HepG2 (cell line): ENCODE results near the gene RAP1A. TPM values are rescaled to one million over a fixed set of nuclear protein-coding genes. Genes with fewer than 3 reads are reported as not detected.

Source experiments
- ARNT ChIP-seq: fragments of 450-650 bp; IDR thresholded peaks from 2 replicates; pipeline ENCODE4 v1.6.1; 2017
- ARNT2 ChIP-seq: sonication (generic); formaldehyde crosslinking; IDR thresholded peaks from 2 replicates; pipeline ENCODE4 v1.8.0; 2022; ENCODE audit warnings: mild to moderate bottlenecking, low read depth, missing genetic modification reagents, moderate library complexity
- KLF11 ChIP-seq: IDR thresholded peaks from 2 replicates; pipeline ENCODE4 v1.6.1; 2016; ENCODE audit warnings: missing compliant biosample characterization
- MAX ChIP-seq: IDR thresholded peaks from 2 replicates; pipeline ENCODE4 v1.6.1; 2012; ENCODE audit warnings: inconsistent platforms
- NR2F6 ChIP-seq, 2 experiments: IDR thresholded peaks; 2 replicates each; pipeline ENCODE4 v1.6.1; 2016; ENCODE audit warnings: antibody characterized with exemption in 1 of 2, mild to moderate bottlenecking in 1 of 2
- PPARG ChIP-seq: conservative IDR thresholded peaks from 2 replicates; pipeline ENCODE4 v1.6.1; 2016; ENCODE audit warnings: missing biosample characterization, missing genetic modification reagents
- TMF1 ChIP-seq: sonication (generic); formaldehyde crosslinking; IDR thresholded peaks from 2 replicates; pipeline ENCODE4 v1.8.1; 2022; ENCODE audit warnings: low read depth, missing genetic modification reagents
- ZFY ChIP-seq: sonication (generic); formaldehyde crosslinking; IDR thresholded peaks from 2 replicates; pipeline ENCODE4 v1.4.0; 2020; ENCODE audit warnings: missing genetic modification reagents
- ZHX2 ChIP-seq, 2 experiments: sonication (generic) in 1 of 2; formaldehyde crosslinking in 1 of 2; IDR thresholded peaks; 2 replicates each; pipeline versions ENCODE4 v1.6.1 to v1.9.0; 2014 to 2022; ENCODE audit warnings: antibody characterized with exemption in 1 of 2, borderline replicate concordance in 1 of 2, inconsistent platforms in 1 of 2, low read depth in 1 of 2, missing genetic modification reagents in 1 of 2
- ZNF121 ChIP-seq: sonication (generic); formaldehyde crosslinking; IDR thresholded peaks from 2 replicates; pipeline ENCODE4 v1.5.0; 2020; ENCODE audit warnings: mild to moderate bottlenecking, missing genetic modification reagents
- ZNF441 ChIP-seq: sonication (generic); formaldehyde crosslinking; IDR thresholded peaks from 2 replicates; pipeline ENCODE4 v1.7.0; 2021; ENCODE audit warnings: missing genetic modification reagents, borderline replicate concordance
- ZNF563 ChIP-seq: sonication (generic); formaldehyde crosslinking; IDR thresholded peaks from 2 replicates; pipeline ENCODE4 v1.8.0; 2022; ENCODE audit warnings: mild to moderate bottlenecking, moderate library complexity, missing genetic modification reagents
- ZNF607 ChIP-seq: sonication (generic); formaldehyde crosslinking; IDR thresholded peaks from 2 replicates; pipeline ENCODE4 v1.5.1; 2020; ENCODE audit warnings: missing genetic modification reagents, mild to moderate bottlenecking, borderline replicate concordance
- ZNF644 ChIP-seq: IDR thresholded peaks from 2 replicates; pipeline ENCODE4 v1.6.1; 2016; ENCODE audit warnings: low read depth
- ZNF775 ChIP-seq: sonication (generic); formaldehyde crosslinking; IDR thresholded peaks from 2 replicates; pipeline ENCODE4 v1.4.0; 2020; ENCODE audit warnings: missing genetic modification reagents, mild to moderate bottlenecking, moderate library complexity, borderline replicate concordance
- ZNF891 ChIP-seq: sonication (generic); formaldehyde crosslinking; IDR thresholded peaks from 2 replicates; pipeline ENCODE4 v1.5.0; 2020; ENCODE audit warnings: mild to moderate bottlenecking, missing genetic modification reagents
- ZSCAN20 ChIP-seq: sonication (generic); formaldehyde crosslinking; IDR thresholded peaks from 2 replicates; pipeline ENCODE4 v1.4.0; 2020; ENCODE audit warnings: missing genetic modification reagents, mild to moderate bottlenecking, borderline replicate concordance
- polyA plus RNA-seq, 8 experiments: library from polyadenylated mRNA; depleted of rRNA in 3 of 8; stranded (reverse) in 7 of 8; unstranded in 1 of 8; fragments of >200 nt; fragmentation: Illumina TruSeq in 4 of 8; extraction: Trizol in 4 of 8; gene quantifications; 2 replicates each; pipeline versions ENCODE4 v1.2.1 to v1.2.3, GENCODE V29; 2011 to 2016; ENCODE audit warnings: low read depth in 4 of 8, missing spikeins in 1 of 8, mixed read lengths in 1 of 8; ENCODE audit not compliant: insufficient read depth in 1 of 8
- total RNA-seq, 5 experiments: library from RNA; depleted of rRNA; stranded (reverse); fragments of >200 nt; fragmentation: Illumina TruSeq; extraction: Trizol; gene quantifications; 2 replicates each; pipeline ENCODE4 v1.2.3, GENCODE V29; 2016; ENCODE audit warnings: low read depth in 1 of 5
- TF ChIP-seq, protein P1 (sequence below): sonication (generic); formaldehyde crosslinking; IDR thresholded peaks from 2 replicates; pipeline ENCODE4 v1.5.0; 2020; ENCODE audit warnings: mild to moderate bottlenecking, missing genetic modification reagents
- TF ChIP-seq, protein P2 (sequence below): sonication (generic); formaldehyde crosslinking; IDR thresholded peaks from 2 replicates; pipeline ENCODE4 v1.4.0; 2020; ENCODE audit warnings: mild to moderate bottlenecking, missing genetic modification reagents

RAP1A gene
- total and polyA plus RNA-seq, 2 of the 13 experiments (the other 11 are each of a cell fraction or from before 2014, with no cell fraction given), result 19.0 to 20.7 TPM

GRCh38 chr1:111738436-111739193, 119.0 kb downstream of the RAP1A start (continued):
- TF ChIP-seq MAX (peak; percentile 55; the same call in 1 of the 2 replicates), ARNT2 (no peak; the same call in 1 of the 2 replicates), ZNF607 (CRISPR knock-in tag) (0 out of 2 replicates have a peak, but pooled peaks have one; percentile 54), ZNF441 (CRISPR knock-in tag) (no peak), ARNT (no peak), NR2F6 (IDR thresholded peaks at IDR 0.05) (no peak), NR2F6 (CRISPR knock-in tag; IDR thresholded peaks at IDR 0.05) (0 out of 2 replicates have a peak, but pooled peaks have one; percentile 10), ZHX2 (IDR thresholded peaks at IDR 0.05; ENCODE audit: low read depth) (no peak), ZHX2 (CRISPR knock-in tag; IDR thresholded peaks at IDR 0.05; ENCODE audit: borderline replicate concordance) (no peak), KLF11 (CRISPR knock-in tag) (no peak), ZNF891 (peak; percentile 17; the same call in 1 of the 2 replicates), ZNF563 (peak; percentile 66; the same call in 1 of the 2 replicates), ZSCAN20 (CRISPR knock-in tag) (no peak), ZFY (peak; percentile 56), ZNF121 (CRISPR knock-in tag) (no peak), ZNF644 (CRISPR knock-in tag) (no peak), PPARG (CRISPR knock-in tag) (no peak), TMF1 (CRISPR knock-in tag) (peak; percentile 34; the same call in 1 of the 2 replicates), ZNF775 (0 out of 2 replicates have a peak, but pooled peaks have one; percentile 5)
- TF ChIP-seq, protein P1, sequence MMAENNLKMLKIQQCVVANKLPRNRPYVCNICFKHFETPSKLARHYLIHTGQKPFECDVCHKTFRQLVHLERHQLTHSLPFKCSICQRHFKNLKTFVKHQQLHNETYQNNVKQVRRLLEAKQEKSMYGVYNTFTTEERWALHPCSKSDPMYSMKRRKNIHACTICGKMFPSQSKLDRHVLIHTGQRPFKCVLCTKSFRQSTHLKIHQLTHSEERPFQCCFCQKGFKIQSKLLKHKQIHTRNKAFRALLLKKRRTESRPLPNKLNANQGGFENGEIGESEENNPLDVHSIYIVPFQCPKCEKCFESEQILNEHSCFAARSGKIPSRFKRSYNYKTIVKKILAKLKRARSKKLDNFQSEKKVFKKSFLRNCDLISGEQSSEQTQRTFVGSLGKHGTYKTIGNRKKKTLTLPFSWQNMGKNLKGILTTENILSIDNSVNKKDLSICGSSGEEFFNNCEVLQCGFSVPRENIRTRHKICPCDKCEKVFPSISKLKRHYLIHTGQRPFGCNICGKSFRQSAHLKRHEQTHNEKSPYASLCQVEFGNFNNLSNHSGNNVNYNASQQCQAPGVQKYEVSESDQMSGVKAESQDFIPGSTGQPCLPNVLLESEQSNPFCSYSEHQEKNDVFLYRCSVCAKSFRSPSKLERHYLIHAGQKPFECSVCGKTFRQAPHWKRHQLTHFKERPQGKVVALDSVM (CRISPR knock-in tag), result no peak
- TF ChIP-seq, protein P2, sequence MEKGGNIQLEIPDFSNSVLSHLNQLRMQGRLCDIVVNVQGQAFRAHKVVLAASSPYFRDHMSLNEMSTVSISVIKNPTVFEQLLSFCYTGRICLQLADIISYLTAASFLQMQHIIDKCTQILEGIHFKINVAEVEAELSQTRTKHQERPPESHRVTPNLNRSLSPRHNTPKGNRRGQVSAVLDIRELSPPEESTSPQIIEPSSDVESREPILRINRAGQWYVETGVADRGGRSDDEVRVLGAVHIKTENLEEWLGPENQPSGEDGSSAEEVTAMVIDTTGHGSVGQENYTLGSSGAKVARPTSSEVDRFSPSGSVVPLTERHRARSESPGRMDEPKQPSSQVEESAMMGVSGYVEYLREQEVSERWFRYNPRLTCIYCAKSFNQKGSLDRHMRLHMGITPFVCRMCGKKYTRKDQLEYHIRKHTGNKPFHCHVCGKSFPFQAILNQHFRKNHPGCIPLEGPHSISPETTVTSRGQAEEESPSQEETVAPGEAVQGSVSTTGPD, result no peak
